Measurements from ENCODE around the gene MEF2C.
"Not testable (repeated sequence)": the region's sequence is repeated elsewhere in the genome, so short reads cannot be mapped to it uniquely, and the experiment has no call there.

The MEF2C gene

GRCh38 chr5:88883059-88883835 is at the start of gene MEF2C:
Gene MEF2C (minus strand): TSS chr5:88883184. CDS start chr5:88823788, 59,396 bp downstream.
- no peak for DNase-seq (ENCODE audit: low read depth)

- no peak for DNase-seq (ENCODE audit: low read depth)
These were observed 49.6 kb upstream of the MEF2C start for GRCh38 chr5:88932541-88932940.

- no peak for DNase-seq (ENCODE audit: low read depth)
These were observed 47.4 kb upstream of the MEF2C start for GRCh38 chr5:88930335-88930734.

GRCh38 chr5:88929385-88929784 is 46.4 kb upstream of the MEF2C start:
- DNase-seq (ENCODE audit: low read depth) = no peak

GRCh38 chr5:88926774-88927173 is 43.8 kb upstream of the MEF2C start:
- DNase-seq (ENCODE audit: low read depth) = no peak

- no peak for DNase-seq (ENCODE audit: low read depth)
These were observed 42.9 kb upstream of the MEF2C start for GRCh38 chr5:88925692-88926490.

- no peak for DNase-seq (ENCODE audit: low read depth)
These were observed 41.3 kb upstream of the MEF2C start for GRCh38 chr5:88924330-88924657.

- DNase-seq (ENCODE audit: low read depth) = no peak
These were observed 40.8 kb upstream of the MEF2C start for GRCh38 chr5:88923623-88924329.

GRCh38 chr5:88912743-88913142 is 29.8 kb upstream of the MEF2C start:
- DNase-seq (ENCODE audit: low read depth) = not testable (repeated sequence)

GRCh38 chr5:88911059-88911572 is 28.1 kb upstream of the MEF2C start:
- not testable (repeated sequence) for DNase-seq (ENCODE audit: low read depth)

- not testable (repeated sequence) for DNase-seq (ENCODE audit: low read depth)
These were observed 21.5 kb upstream of the MEF2C start for GRCh38 chr5:88904478-88904877.

- not testable (repeated sequence) for DNase-seq (ENCODE audit: low read depth)
These were observed 21.0 kb upstream of the MEF2C start for GRCh38 chr5:88903966-88904365.

GRCh38 chr5:88901077-88901476 is 18.1 kb upstream of the MEF2C start:
- not testable (repeated sequence) for DNase-seq (ENCODE audit: low read depth)

- no peak for DNase-seq (ENCODE audit: low read depth)
These were observed 16.2 kb upstream of the MEF2C start for GRCh38 chr5:88899096-88899737.

GRCh38 chr5:88897748-88898147 is 14.8 kb upstream of the MEF2C start:
- no peak for DNase-seq (ENCODE audit: low read depth)

- DNase-seq (ENCODE audit: low read depth) = no peak
These were observed 12.9 kb upstream of the MEF2C start for GRCh38 chr5:88895681-88896501.

GRCh38 chr5:88892669-88893068 is 9.7 kb upstream of the MEF2C start:
- DNase-seq (ENCODE audit: low read depth) = no peak

GRCh38 chr5:88890070-88890781 is 7.2 kb upstream of the MEF2C start:
- DNase-seq (ENCODE audit: low read depth) = no peak

GRCh38 chr5:88889189-88890069 is 6.4 kb upstream of the MEF2C start:
- no peak for DNase-seq (ENCODE audit: low read depth)

- DNase-seq (ENCODE audit: low read depth) = no peak
These were observed 5.8 kb upstream of the MEF2C start for GRCh38 chr5:88888848-88889188.

Data from activated T-helper 1 cell treated with Interleukin-2 at 50 U/mL for 16 hours (primary cell).